H9 (cell line): ENCODE data around the gene PCDHGA9. TPM values are rescaled to one million over a fixed set of nuclear protein-coding genes. Genes with fewer than 3 reads are reported as not detected.

ENCODE experiments used
- DNase-seq: peaks from one replicate; pipeline ENCODE4 v3.0.0-alpha.2; 2017
- H2AFZ ChIP-seq: one replicate; pipeline ENCODE4 v1.6.1; 2013; ENCODE audit warnings: mild to moderate bottlenecking, low read length, control low read depth, moderate library complexity
- H2AK5ac ChIP-seq: 2 replicates; pipeline ENCODE4 v1.6.1; 2013; ENCODE audit warnings: low read length, control low read depth, mixed read lengths; ENCODE audit not compliant: insufficient read length
- H2BK120ac ChIP-seq: one replicate; pipeline ENCODE4 v1.6.1; 2013; ENCODE audit warnings: low read depth, mild to moderate bottlenecking, low read length, control low read depth, inconsistent platforms; ENCODE audit not compliant: poor library complexity, severe bottlenecking
- H2BK12ac ChIP-seq: 2 replicates; pipeline ENCODE4 v1.6.1; 2013; ENCODE audit warnings: low read length, control low read depth, mixed read lengths, low read depth; ENCODE audit not compliant: insufficient read length
- H2BK15ac ChIP-seq: 2 replicates; pipeline ENCODE4 v1.6.1; 2013; ENCODE audit warnings: low read depth, low read length, control low read depth
- H2BK20ac ChIP-seq: one replicate; pipeline ENCODE4 v1.6.1; 2013; ENCODE audit warnings: low read depth, mild to moderate bottlenecking, low read length, control low read depth, inconsistent platforms; ENCODE audit not compliant: poor library complexity, severe bottlenecking
- H2BK5ac ChIP-seq: 2 replicates; pipeline ENCODE4 v1.6.1; 2013; ENCODE audit warnings: low read length, control low read depth, mixed read lengths; ENCODE audit not compliant: insufficient read length
- H3K14ac ChIP-seq: 2 replicates; pipeline ENCODE4 v1.6.1; 2013; ENCODE audit warnings: low read length, control low read depth; ENCODE audit not compliant: insufficient read depth
- H3K18ac ChIP-seq: 2 replicates; pipeline ENCODE4 v1.6.1; 2013; ENCODE audit warnings: low read depth, mild to moderate bottlenecking, mixed read lengths, low read length, control low read depth; ENCODE audit not compliant: insufficient read length
- H3K23ac ChIP-seq: 2 replicates; pipeline ENCODE4 v1.6.1; 2013; ENCODE audit warnings: low read length, control low read depth, mixed read lengths, low read depth; ENCODE audit not compliant: insufficient read length
- H3K23me2 ChIP-seq: 2 replicates; pipeline ENCODE4 v1.6.1; 2013; ENCODE audit warnings: low read depth, mild to moderate bottlenecking, mixed read lengths, low read length, control low read depth; ENCODE audit not compliant: insufficient read length, poor library complexity, severe bottlenecking
- H3K27ac ChIP-seq: 2 replicates; pipeline ENCODE4 v1.5.1; 2013; ENCODE audit warnings: low read length, control low read depth, mixed read lengths, low read depth; ENCODE audit not compliant: insufficient read length
- H3K27me3 ChIP-seq: 2 replicates; pipeline ENCODE4 v1.6.1; 2013; ENCODE audit warnings: low read length, control low read depth, inconsistent platforms; ENCODE audit not compliant: insufficient read depth
- H3K4ac ChIP-seq: 2 replicates; pipeline ENCODE4 v1.6.1; 2013; ENCODE audit warnings: low read depth, mild to moderate bottlenecking, control low read depth, inconsistent platforms, low read length, moderate library complexity
- H3K4me1 ChIP-seq: 2 replicates; pipeline ENCODE4 v1.6.1; 2013; ENCODE audit warnings: low read length, control low read depth, inconsistent platforms; ENCODE audit not compliant: insufficient read depth
- H3K4me2 ChIP-seq: 2 replicates; pipeline ENCODE4 v1.6.1; 2013; ENCODE audit warnings: low read length, control low read depth, mixed read lengths; ENCODE audit not compliant: insufficient read length, insufficient read depth
- H3K56ac ChIP-seq: 2 replicates; pipeline ENCODE4 v1.6.1; 2013; ENCODE audit warnings: low read depth, mild to moderate bottlenecking, mixed read lengths, low read length, control low read depth; ENCODE audit not compliant: insufficient read length
- H3K79me1 ChIP-seq: 2 replicates; pipeline ENCODE4 v1.6.1; 2013; ENCODE audit warnings: low read depth, mild to moderate bottlenecking, moderate library complexity, low read length, control low read depth, inconsistent platforms; ENCODE audit not compliant: insufficient read depth, poor library complexity, severe bottlenecking
- H3K79me2 ChIP-seq: 2 replicates; pipeline ENCODE4 v1.6.1; 2013; ENCODE audit warnings: low read length, control low read depth, inconsistent platforms; ENCODE audit not compliant: insufficient read depth
- H3K9ac ChIP-seq: 2 replicates; pipeline ENCODE4 v1.6.1; 2013; ENCODE audit warnings: low read length, control low read depth, mixed read lengths; ENCODE audit not compliant: insufficient read length; ENCODE audit errors: extremely low read depth
- H3K9me3 ChIP-seq: one replicate; pipeline ENCODE4 v1.6.1; 2013; ENCODE audit warnings: low read depth, low read length, inconsistent platforms; ENCODE audit not compliant: control insufficient read depth
- H3T11ph ChIP-seq: one replicate; pipeline ENCODE4 v1.6.1; 2013; ENCODE audit warnings: mild to moderate bottlenecking, low read length, control low read depth, inconsistent platforms
- H4K20me1 ChIP-seq: one replicate; pipeline ENCODE4 v1.6.1; 2013; ENCODE audit not compliant: control insufficient read depth, insufficient read length, insufficient read depth
- H4K5ac ChIP-seq: 2 replicates; pipeline ENCODE4 v1.6.1; 2013; ENCODE audit warnings: low read depth, mild to moderate bottlenecking, mixed read lengths, low read length, control low read depth; ENCODE audit not compliant: insufficient read length
- H4K8ac ChIP-seq: replicated peaks from 2 replicates; pipeline ENCODE4 v1.6.1; 2013; ENCODE audit warnings: low read length, control low read depth, mixed read lengths, low read depth; ENCODE audit not compliant: insufficient read length
- H4K91ac ChIP-seq: 2 replicates; pipeline ENCODE4 v1.6.1; 2013; ENCODE audit warnings: low read depth, mild to moderate bottlenecking, moderate library complexity, mixed read lengths, low read length, control low read depth; ENCODE audit not compliant: insufficient read length
- H3K27ac Mint-ChIP-seq, 3 experiments: 2 replicates in 2 of 3; 3 replicates in 1 of 3; pipeline ENCODE4 v1.8.0; 2020 to 2021; ENCODE audit warnings: mixed read lengths in 3 of 3, mild to moderate bottlenecking in 1 of 3, moderate library complexity in 1 of 3
- H3K27me3 Mint-ChIP-seq: 2 replicates; pipeline ENCODE4 v1.8.0; 2021; ENCODE audit warnings: low read depth, mild to moderate bottlenecking, moderate library complexity, mixed read lengths
- H3K36me3 Mint-ChIP-seq, 3 experiments: 2 replicates in 2 of 3; 3 replicates in 1 of 3; pipeline ENCODE4 v1.8.0; 2020 to 2021; ENCODE audit warnings: low read depth in 3 of 3, mixed read lengths in 3 of 3; ENCODE audit not compliant: insufficient read depth in 1 of 3
- H3K4me1 Mint-ChIP-seq, 2 experiments: 2 replicates each; pipeline ENCODE4 v1.8.0; 2020; ENCODE audit warnings: mixed read lengths in 2 of 2
- H3K4me3 Mint-ChIP-seq, 2 experiments: 2 replicates in 1 of 2; 3 replicates in 1 of 2; pipeline ENCODE4 v1.8.0; 2020 to 2021; ENCODE audit warnings: mild to moderate bottlenecking in 2 of 2, mixed read lengths in 2 of 2, moderate library complexity in 1 of 2
- H3K9me3 Mint-ChIP-seq, 2 experiments: 2 replicates in 1 of 2; 3 replicates in 1 of 2; pipeline ENCODE4 v1.8.0; 2020; ENCODE audit warnings: mild to moderate bottlenecking in 2 of 2, mixed read lengths in 2 of 2, moderate library complexity in 1 of 2
- CTCF ChIP-seq: fragments of 200-600 bp; sonication (generic); conservative IDR thresholded peaks from 3 replicates; pipeline ENCODE4 v1.8.0; 2021; ENCODE audit warnings: antibody characterized with exemption, mild to moderate bottlenecking
- WGBS: extraction: QIAGEN DNeasy Blood & Tissue Kit; methylation state at CpG from one replicate; pipeline ENCODE4 v1.1.7; 2013; ENCODE audit warnings: missing lambda C conversion rate, low lambda C conversion rate, mixed read lengths; ENCODE audit not compliant: insufficient read length; ENCODE audit errors: extremely low coverage; 5-methylcytosine and 5-hydroxymethylcytosine counted together
- total RNA-seq: library from RNA; stranded (reverse); gene quantifications from 2 replicates; pipeline ENCODE4 v1.2.1, GENCODE V29; 2021

PCDHGA9 gene
- total RNA-seq, 1 experiment from 2014 or later, result 1.3 TPM

- H2AFZ ChIP-seq, result no peak overlapping the region
- no peak overlapping the region for H2BK20ac ChIP-seq
- H3T11ph ChIP-seq, result no peak overlapping the region
- H2AK5ac ChIP-seq, result no peak overlapping the region
- H2BK12ac ChIP-seq, result no peak overlapping the region
- H3K56ac ChIP-seq, result no peak overlapping the region
- no peak for TF ChIP-seq CTCF
- no peaks in the 10 kb centered on the region for H3K4me1 ChIP-seq
- H3K9me3 ChIP-seq, result peaks cover 29% of the 10 kb centered on the region
- DNase-seq, result no peak
- Mint-ChIP-seq H3K27me3 (peaks cover 3% of the 10 kb centered on the region), H3K27ac (no peak overlapping the region), H3K4me1 (peaks cover 2 to 3% of the 10 kb centered on the region in 2 experiments), H3K9me3 (peaks cover 33 to 51% of the 10 kb centered on the region in 2 experiments), H3K36me3 (peaks cover 19 to 31% (median 31%) of the 10 kb centered on the region in 3 experiments), H3K4me3 (no peak overlapping the region)
- no peak overlapping the region for H2BK5ac ChIP-seq
- no CpG with 5 or more reads among the region's 22 CpGs for WGBS
- H4K20me1 ChIP-seq, result no peaks in the 10 kb centered on the region
- H3K4me2 ChIP-seq, result no peak overlapping the region
- no peak overlapping the region for H3K14ac ChIP-seq
- H3K23ac ChIP-seq, result no peak overlapping the region
- no peak overlapping the region for H2BK120ac ChIP-seq
- H3K27ac ChIP-seq, result no peak overlapping the region
- H3K23me2 ChIP-seq, result peaks cover 5% of the 10 kb centered on the region
- H4K91ac ChIP-seq, result no peak overlapping the region
- no peaks in the 10 kb centered on the region for H3K79me1 ChIP-seq
- no peak overlapping the region for H3K9ac ChIP-seq
- no peak overlapping the region for H3K18ac ChIP-seq
- no peak overlapping the region for H3K4ac ChIP-seq
- no peak overlapping the region for H4K5ac ChIP-seq
- no peak overlapping the region for H4K8ac ChIP-seq
- H3K27me3 ChIP-seq, result no peaks in the 10 kb centered on the region
- H3K79me2 ChIP-seq, result no peaks in the 10 kb centered on the region
- no peak overlapping the region for H2BK15ac ChIP-seq
Measured at GRCh38 chr5:141403387-141403786, 809 bp downstream of the PCDHGA9 start.
